Measurements from ENCODE around the gene CSTPP1.
"Not testable (repeated sequence)": the region's sequence is repeated elsewhere in the genome, so short reads cannot be mapped to it uniquely, and the experiment has no call there.

Gene CSTPP1

DNA sequence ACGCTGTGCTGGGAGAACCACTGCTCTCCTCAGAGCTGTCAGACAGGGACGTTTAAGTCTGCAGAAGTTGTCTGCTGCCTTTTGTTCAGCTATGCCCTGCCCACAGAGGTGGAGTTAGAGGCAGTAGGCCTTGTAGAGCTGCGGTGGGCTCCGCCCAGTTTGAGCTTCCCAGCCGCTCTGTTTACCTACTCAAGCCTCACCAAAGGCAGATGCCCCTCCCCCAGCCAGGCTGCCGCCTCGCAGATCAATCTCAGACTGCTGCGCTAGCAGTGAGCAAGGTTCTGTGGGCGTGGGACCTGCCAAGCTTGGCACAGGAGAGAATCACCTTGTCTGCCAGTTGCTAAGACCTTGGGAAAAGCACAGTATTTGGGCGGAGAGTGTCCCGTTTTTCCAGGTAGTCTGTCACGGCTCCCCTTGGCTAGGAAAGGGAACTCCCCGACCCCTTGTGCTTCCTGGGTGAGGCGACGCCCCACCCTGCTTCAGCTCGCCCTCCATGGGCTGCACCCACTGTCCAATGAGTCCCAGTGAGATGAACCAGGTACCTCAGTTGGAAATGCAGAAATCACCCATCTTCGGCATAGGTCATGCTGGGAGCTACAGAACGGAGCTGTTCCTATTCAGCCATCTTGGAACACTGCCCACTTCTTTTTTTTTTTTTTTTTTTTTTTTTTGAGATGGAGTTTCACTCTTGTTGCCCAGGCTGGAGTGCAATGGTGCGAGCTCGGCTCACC is 182.6 kb downstream of the CSTPP1 start:
- not testable (repeated sequence) for H4K8ac ChIP-seq (ENCODE audit: low read depth, low read length); H2BK12ac ChIP-seq (ENCODE audit: low read length); DNase-seq (ENCODE audit: low spot score); H3K4ac ChIP-seq (ENCODE audit: low read length); H3K4me1 ChIP-seq (ENCODE audit: control insufficient read depth in 2 of 2, insufficient read depth in 1 of 2, low read depth in 1 of 2, low read length in 2 of 2); H3K36me3 ChIP-seq (replicated peaks in 1 of 2; ENCODE audit: control insufficient read depth in 2 of 2, insufficient read depth in 2 of 2, low read length in 2 of 2); H3K27ac ChIP-seq (replicated peaks; ENCODE audit: low read length); H3K9me3 ChIP-seq (replicated peaks in 1 of 2; ENCODE audit: control insufficient read depth in 2 of 2, insufficient read depth in 1 of 2, low read depth in 1 of 2, low read length in 2 of 2); H3K4me2 ChIP-seq (ENCODE audit: insufficient read depth, low read length, poor library complexity, severe bottlenecking); H3K9ac ChIP-seq (ENCODE audit: low read depth, low read length, poor library complexity); H2BK15ac ChIP-seq (ENCODE audit: low read length); H3K23ac ChIP-seq (ENCODE audit: low read depth, low read length, poor library complexity); H3K4me3 ChIP-seq (ENCODE audit: low read length in 2 of 2); H3K79me1 ChIP-seq (ENCODE audit: low read depth, low read length); H4K91ac ChIP-seq (ENCODE audit: low read depth, low read length, poor library complexity); H2AK5ac ChIP-seq (ENCODE audit: low read depth, low read length); H2BK5ac ChIP-seq (ENCODE audit: low read length); H3K14ac ChIP-seq (ENCODE audit: low read length); H2BK120ac ChIP-seq (ENCODE audit: low read depth, low read length); H3K27me3 ChIP-seq (ENCODE audit: control insufficient read depth in 3 of 3, insufficient read depth in 3 of 3, low read depth in 1 of 3, low read length in 3 of 3); H2AFZ ChIP-seq (ENCODE audit: low read length)
- WGBS, 2 donors (ENCODE audit: extremely low coverage in 2 of 2, insufficient read length in 2 of 2, insufficient replicate concordance in 1 of 2) = no CpG with 5 or more reads among the region's 20 CpGs
- peak overlapping the region; percentile 65 for H3K18ac ChIP-seq (ENCODE audit: low read length)

DNA sequence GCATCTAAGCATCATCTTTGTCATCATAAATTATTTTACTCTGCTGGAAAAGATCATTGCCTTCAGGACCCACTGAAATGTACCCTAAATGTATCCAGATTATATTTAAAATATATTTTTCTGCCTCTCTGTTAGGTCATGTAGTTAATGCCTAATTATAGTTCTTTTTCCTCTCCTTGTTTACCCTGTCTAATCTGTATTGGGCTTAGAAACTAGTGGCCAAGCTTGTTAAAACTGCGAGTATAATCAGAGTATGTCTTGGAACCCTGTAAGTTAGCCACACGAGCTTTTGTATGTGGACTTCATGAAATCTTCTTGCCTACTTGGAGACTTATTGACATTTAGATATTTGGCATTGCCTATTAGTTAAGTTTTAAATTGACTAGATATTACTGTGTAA is 184.5 kb downstream of the CSTPP1 start:
- no peaks in the 10 kb centered on the region for H3K79me1 ChIP-seq (ENCODE audit: low read depth, low read length)
- H2AK5ac ChIP-seq (ENCODE audit: low read depth, low read length) = no peak overlapping the region
- no peak overlapping the region for H4K8ac ChIP-seq (ENCODE audit: low read depth, low read length)
- no peak for DNase-seq (ENCODE audit: low spot score)
- no peak overlapping the region for H3K4me2 ChIP-seq (ENCODE audit: insufficient read depth, low read length, poor library complexity, severe bottlenecking)
- no peak overlapping the region for H3K9ac ChIP-seq (ENCODE audit: low read depth, low read length, poor library complexity)
- H3K9me3 ChIP-seq (replicated peaks in 1 of 2; ENCODE audit: control insufficient read depth in 2 of 2, insufficient read depth in 1 of 2, low read depth in 1 of 2, low read length in 2 of 2) = peaks cover 0 to 3% of the 10 kb centered on the region in 2 donors
- H2BK120ac ChIP-seq (ENCODE audit: low read depth, low read length) = no peak overlapping the region
- H3K4ac ChIP-seq (ENCODE audit: low read length) = no peak overlapping the region
- H3K27ac ChIP-seq (replicated peaks; ENCODE audit: low read length) = no peak overlapping the region
- no peaks in the 10 kb centered on the region for H3K36me3 ChIP-seq (replicated peaks in 1 of 2; ENCODE audit: control insufficient read depth in 2 of 2, insufficient read depth in 2 of 2, low read length in 2 of 2)
- H3K18ac ChIP-seq (ENCODE audit: low read length) = no peak overlapping the region
- H2BK5ac ChIP-seq (ENCODE audit: low read length) = no peak overlapping the region
- no peak overlapping the region for H2BK12ac ChIP-seq (ENCODE audit: low read length)
- H4K91ac ChIP-seq (ENCODE audit: low read depth, low read length, poor library complexity) = no peak overlapping the region
- no peak overlapping the region for H3K23ac ChIP-seq (ENCODE audit: low read depth, low read length, poor library complexity)
- no peak overlapping the region for H3K14ac ChIP-seq (ENCODE audit: low read length)
- no peak overlapping the region for H3K4me3 ChIP-seq (ENCODE audit: low read length in 2 of 2)
- H3K4me1 ChIP-seq (ENCODE audit: control insufficient read depth in 2 of 2, insufficient read depth in 1 of 2, low read depth in 1 of 2, low read length in 2 of 2) = no peaks in the 10 kb centered on the region
- no peak overlapping the region for H2BK15ac ChIP-seq (ENCODE audit: low read length)
- no CpG with 5 or more reads among the region's 2 CpGs for WGBS, 2 donors (ENCODE audit: extremely low coverage in 2 of 2, insufficient read length in 2 of 2, insufficient replicate concordance in 1 of 2)
- no peak overlapping the region for H2AFZ ChIP-seq (ENCODE audit: low read length)
- no peaks in the 10 kb centered on the region for H3K27me3 ChIP-seq (ENCODE audit: control insufficient read depth in 3 of 3, insufficient read depth in 3 of 3, low read depth in 1 of 3, low read length in 3 of 3)

DNA sequence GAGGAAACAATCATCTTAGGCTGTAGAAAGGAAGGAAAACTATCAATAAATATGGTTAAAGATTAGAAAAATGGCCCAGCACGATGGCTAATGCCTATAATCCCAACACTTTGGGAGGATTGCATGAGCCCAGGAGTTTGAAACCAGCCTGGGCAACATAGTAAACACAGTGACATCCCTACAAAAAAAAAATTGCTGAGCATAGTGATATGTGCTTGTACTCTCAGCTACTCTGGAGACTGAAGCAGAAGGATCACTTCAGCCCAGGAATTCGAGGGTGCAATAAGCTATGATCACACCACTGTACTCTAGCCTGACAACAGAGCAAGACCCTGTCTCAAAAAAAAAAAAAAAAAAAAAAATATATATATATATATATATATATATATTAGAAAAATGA is 185.2 kb downstream of the CSTPP1 start:
- Histone ChIP-seq H3K27me3 (ENCODE audit: control insufficient read depth in 3 of 3, insufficient read depth in 3 of 3, low read depth in 1 of 3, low read length in 3 of 3) (no peaks in the 10 kb centered on the region), H4K91ac (ENCODE audit: low read depth, low read length, poor library complexity) (no peak overlapping the region), H3K18ac (ENCODE audit: low read length) (no peak overlapping the region), H3K79me1 (ENCODE audit: low read depth, low read length) (no peaks in the 10 kb centered on the region), H3K4ac (ENCODE audit: low read length) (no peak overlapping the region), H2BK5ac (ENCODE audit: low read length) (no peak overlapping the region), H2BK12ac (ENCODE audit: low read length) (no peak overlapping the region), H3K9me3 (replicated peaks in 1 of 2; ENCODE audit: control insufficient read depth in 2 of 2, insufficient read depth in 1 of 2, low read depth in 1 of 2, low read length in 2 of 2) (peaks cover 0 to 3% of the 10 kb centered on the region in 2 donors), H2AFZ (ENCODE audit: low read length) (no peak overlapping the region), H3K9ac (ENCODE audit: low read depth, low read length, poor library complexity) (no peak overlapping the region), H2BK120ac (ENCODE audit: low read depth, low read length) (no peak overlapping the region), H3K27ac (replicated peaks; ENCODE audit: low read length) (no peak overlapping the region), H3K4me2 (ENCODE audit: insufficient read depth, low read length, poor library complexity, severe bottlenecking) (no peak overlapping the region), H3K36me3 (replicated peaks in 1 of 2; ENCODE audit: control insufficient read depth in 2 of 2, insufficient read depth in 2 of 2, low read length in 2 of 2) (no peaks in the 10 kb centered on the region), H3K14ac (ENCODE audit: low read length) (no peak overlapping the region), H3K23ac (ENCODE audit: low read depth, low read length, poor library complexity) (no peak overlapping the region), H2AK5ac (ENCODE audit: low read depth, low read length) (no peak overlapping the region), H3K4me3 (ENCODE audit: low read length in 2 of 2) (no peak overlapping the region), H2BK15ac (ENCODE audit: low read length) (no peak overlapping the region), H3K4me1 (ENCODE audit: control insufficient read depth in 2 of 2, insufficient read depth in 1 of 2, low read depth in 1 of 2, low read length in 2 of 2) (no peaks in the 10 kb centered on the region), H4K8ac (ENCODE audit: low read depth, low read length) (no peak overlapping the region)
- no peak for DNase-seq (ENCODE audit: low spot score)
- no CpG with 5 or more reads among the region's 2 CpGs for WGBS, 2 donors (ENCODE audit: extremely low coverage in 2 of 2, insufficient read length in 2 of 2, insufficient replicate concordance in 1 of 2)

DNA sequence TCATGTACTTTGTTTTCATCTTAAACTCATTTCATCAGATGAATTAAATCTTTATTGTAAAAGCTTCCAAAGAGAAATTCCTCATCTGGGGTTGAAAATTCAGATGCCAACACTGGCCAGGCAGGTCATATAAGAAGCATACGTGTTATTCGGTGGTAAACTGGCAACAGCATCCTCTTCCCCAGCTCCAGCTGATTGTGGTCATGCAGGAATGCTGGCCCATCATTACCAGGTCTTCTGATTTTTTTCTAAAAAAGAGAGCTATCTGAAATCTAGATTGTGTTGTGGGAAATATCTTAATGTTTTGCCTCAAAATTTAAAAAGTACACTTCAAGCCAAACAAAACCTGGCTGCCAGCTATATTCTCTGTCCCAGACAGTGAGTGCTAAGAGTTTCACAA is 186.5 kb downstream of the CSTPP1 start:
- Histone ChIP-seq H3K4ac (ENCODE audit: low read length) (no peak overlapping the region), H3K36me3 (replicated peaks in 1 of 2; ENCODE audit: control insufficient read depth in 2 of 2, insufficient read depth in 2 of 2, low read length in 2 of 2) (no peaks in the 10 kb centered on the region), H3K23ac (ENCODE audit: low read depth, low read length, poor library complexity) (no peak overlapping the region), H3K14ac (ENCODE audit: low read length) (no peak overlapping the region), H2BK12ac (ENCODE audit: low read length) (no peak overlapping the region), H4K8ac (ENCODE audit: low read depth, low read length) (no peak overlapping the region), H3K9me3 (replicated peaks in 1 of 2; ENCODE audit: control insufficient read depth in 2 of 2, insufficient read depth in 1 of 2, low read depth in 1 of 2, low read length in 2 of 2) (peaks cover 0 to 3% of the 10 kb centered on the region in 2 donors), H3K27me3 (ENCODE audit: control insufficient read depth in 3 of 3, insufficient read depth in 3 of 3, low read depth in 1 of 3, low read length in 3 of 3) (no peaks in the 10 kb centered on the region), H2AFZ (ENCODE audit: low read length) (no peak overlapping the region), H3K9ac (ENCODE audit: low read depth, low read length, poor library complexity) (no peak overlapping the region), H3K4me3 (ENCODE audit: low read length in 2 of 2) (no peak overlapping the region), H4K91ac (ENCODE audit: low read depth, low read length, poor library complexity) (no peak overlapping the region), H3K79me1 (ENCODE audit: low read depth, low read length) (no peaks in the 10 kb centered on the region), H2BK120ac (ENCODE audit: low read depth, low read length) (no peak overlapping the region), H2BK15ac (ENCODE audit: low read length) (no peak overlapping the region), H3K18ac (ENCODE audit: low read length) (no peak overlapping the region), H3K27ac (replicated peaks; ENCODE audit: low read length) (no peak overlapping the region), H3K4me2 (ENCODE audit: insufficient read depth, low read length, poor library complexity, severe bottlenecking) (no peak overlapping the region), H3K4me1 (ENCODE audit: control insufficient read depth in 2 of 2, insufficient read depth in 1 of 2, low read depth in 1 of 2, low read length in 2 of 2) (no peaks in the 10 kb centered on the region), H2AK5ac (ENCODE audit: low read depth, low read length) (no peak overlapping the region), H2BK5ac (ENCODE audit: low read length) (no peak overlapping the region)
- WGBS, 2 donors (ENCODE audit: extremely low coverage in 2 of 2, insufficient read length in 2 of 2, insufficient replicate concordance in 1 of 2) = no CpG with 5 or more reads among the region's 2 CpGs
- DNase-seq (ENCODE audit: low spot score) = no peak

Data from neuronal stem cell (in vitro differentiated cells).